ENCODE measurements around the gene RCN2. TPM values are rescaled to one million over a fixed set of nuclear protein-coding genes. Genes with fewer than 3 reads are reported as not detected.

The RCN2 gene
- total and polyA plus RNA-seq, 2 of the 13 experiments (the other 11 are each of a cell fraction or from before 2014, with no cell fraction given): 84.4 to 89.0 TPM

DNA sequence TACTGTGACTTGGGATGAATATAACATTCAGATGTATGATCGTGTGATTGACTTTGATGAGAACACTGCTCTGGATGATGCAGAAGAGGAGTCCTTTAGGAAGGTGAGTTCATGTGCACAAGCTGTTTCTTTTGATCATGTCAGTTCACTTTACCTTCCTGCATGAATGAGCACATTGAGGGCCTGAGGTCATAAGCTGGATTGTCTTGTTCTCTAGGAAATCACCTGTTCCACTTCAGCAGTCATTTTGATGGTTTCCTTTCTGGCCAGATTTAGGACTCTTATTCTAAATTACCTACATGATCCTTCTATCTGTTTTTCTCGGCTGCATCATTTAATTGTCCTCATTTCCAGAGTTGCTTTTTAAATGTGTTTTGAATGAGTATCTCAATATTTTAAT lies 4.1 kb downstream of the RCN2 start:
- intact Hi-C loops (cut with micrococcal nuclease; ENCODE audit: unreplicated experiment): loop anchor here (5.0 kb wide), 1 partner anchor 48 kb away; no protein-coding TSS in a partner anchor
- H2AFZ ChIP-seq (ENCODE audit: low read length): no peak overlapping the region
- BruUV-seq (replicated peaks): no TSS peak
- no peaks in the 10 kb centered on the region for H3K9me3 ChIP-seq (ENCODE audit: low read length)
- H3K27ac ChIP-seq (ENCODE audit: extremely low read length, insufficient read depth, low read length): no peak overlapping the region
- TF ChIP-seq THRA (CRISPR knock-in tag; IDR thresholded peaks at IDR 0.05; ENCODE audit: borderline replicate concordance) (no peak), RBFOX2 (IDR thresholded peaks at IDR 0.05; ENCODE audit: low read depth, low read length) (0 out of 2 replicates have a peak, but pooled peaks have one; percentile 21), ZEB1 (IDR thresholded peaks at IDR 0.05; ENCODE audit: insufficient replicate concordance, low read depth) (no peak), ZNF138 (CRISPR knock-in tag; IDR thresholded peaks at IDR 0.05; ENCODE audit: low read depth) (no peak)
- TF ChIP-seq, protein P1, sequence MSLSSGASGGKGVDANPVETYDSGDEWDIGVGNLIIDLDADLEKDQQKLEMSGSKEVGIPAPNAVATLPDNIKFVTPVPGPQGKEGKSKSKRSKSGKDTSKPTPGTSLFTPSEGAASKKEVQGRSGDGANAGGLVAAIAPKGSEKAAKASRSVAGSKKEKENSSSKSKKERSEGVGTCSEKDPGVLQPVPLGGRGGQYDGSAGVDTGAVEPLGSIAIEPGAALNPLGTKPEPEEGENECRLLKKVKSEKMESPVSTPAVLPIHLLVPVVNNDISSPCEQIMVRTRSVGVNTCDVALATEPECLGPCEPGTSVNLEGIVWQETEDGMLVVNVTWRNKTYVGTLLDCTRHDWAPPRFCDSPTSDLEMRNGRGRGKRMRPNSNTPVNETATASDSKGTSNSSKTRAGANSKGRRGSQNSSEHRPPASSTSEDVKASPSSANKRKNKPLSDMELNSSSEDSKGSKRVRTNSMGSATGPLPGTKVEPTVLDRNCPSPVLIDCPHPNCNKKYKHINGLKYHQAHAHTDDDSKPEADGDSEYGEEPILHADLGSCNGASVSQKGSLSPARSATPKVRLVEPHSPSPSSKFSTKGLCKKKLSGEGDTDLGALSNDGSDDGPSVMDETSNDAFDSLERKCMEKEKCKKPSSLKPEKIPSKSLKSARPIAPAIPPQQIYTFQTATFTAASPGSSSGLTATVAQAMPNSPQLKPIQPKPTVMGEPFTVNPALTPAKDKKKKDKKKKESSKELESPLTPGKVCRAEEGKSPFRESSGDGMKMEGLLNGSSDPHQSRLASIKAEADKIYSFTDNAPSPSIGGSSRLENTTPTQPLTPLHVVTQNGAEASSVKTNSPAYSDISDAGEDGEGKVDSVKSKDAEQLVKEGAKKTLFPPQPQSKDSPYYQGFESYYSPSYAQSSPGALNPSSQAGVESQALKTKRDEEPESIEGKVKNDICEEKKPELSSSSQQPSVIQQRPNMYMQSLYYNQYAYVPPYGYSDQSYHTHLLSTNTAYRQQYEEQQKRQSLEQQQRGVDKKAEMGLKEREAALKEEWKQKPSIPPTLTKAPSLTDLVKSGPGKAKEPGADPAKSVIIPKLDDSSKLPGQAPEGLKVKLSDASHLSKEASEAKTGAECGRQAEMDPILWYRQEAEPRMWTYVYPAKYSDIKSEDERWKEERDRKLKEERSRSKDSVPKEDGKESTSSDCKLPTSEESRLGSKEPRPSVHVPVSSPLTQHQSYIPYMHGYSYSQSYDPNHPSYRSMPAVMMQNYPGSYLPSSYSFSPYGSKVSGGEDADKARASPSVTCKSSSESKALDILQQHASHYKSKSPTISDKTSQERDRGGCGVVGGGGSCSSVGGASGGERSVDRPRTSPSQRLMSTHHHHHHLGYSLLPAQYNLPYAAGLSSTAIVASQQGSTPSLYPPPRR (CRISPR knock-in tag; IDR thresholded peaks at IDR 0.05; ENCODE audit: borderline replicate concordance): no peak
- POLR2A ChIA-PET: no interaction called here
- H3K9ac ChIP-seq (ENCODE audit: insufficient read depth, low read depth, low read length): no peak overlapping the region
- H3K79me2 ChIP-seq (ENCODE audit: insufficient read depth, low read length): peaks cover 19% of the 10 kb centered on the region
- H4K20me1 ChIP-seq (ENCODE audit: insufficient read depth, low read length): no peaks in the 10 kb centered on the region
- ATAC-seq (no peak), DNase-seq (ENCODE audit: low spot score) (no peak), FAIRE-seq (no peak)
- H3K27me3 ChIP-seq (ENCODE audit: control insufficient read depth in 1 of 2, insufficient read depth in 2 of 2, low read length in 2 of 2): no peaks in the 10 kb centered on the region; a peak in 1 of 5 replicates
- CTCF ChIA-PET (ENCODE audit: low intra/inter-chr PET ratio, low total read pairs): no interaction called here
- in situ Hi-C loops (cut with HindIII; ENCODE audit: extremely low pct_ligation_motif_present, low pct_unique_long_range_greater_than_20kb): no loop called here
- peaks cover 2 to 20% of the 10 kb centered on the region in 2 experiments; a peak in 3 of 5 replicates for H3K36me3 ChIP-seq (replicated peaks in 1 of 2; ENCODE audit: control insufficient read depth in 1 of 2, insufficient read depth in 2 of 2, low read length in 2 of 2)
- peaks cover 42% of the 10 kb centered on the region for H3K4me1 ChIP-seq (ENCODE audit: insufficient read depth, low read length)
- no peak overlapping the region for H3K4me3 ChIP-seq (replicated peaks in 1 of 3; ENCODE audit: insufficient read depth in 1 of 3, low read depth in 2 of 3, low read length in 3 of 3)
- H3K4me2 ChIP-seq (ENCODE audit: low read depth, low read length): no peak overlapping the region
- WGBS (ENCODE audit: low lambda C conversion rate): 100% methylated on average over 2 of the region's 2 CpGs
